ENCODE results near the gene ABTB2.
"Not testable (repeated sequence)": the region's sequence is repeated elsewhere in the genome, so short reads cannot be mapped to it uniquely, and the experiment has no call there.

The ABTB2 gene

DNA sequence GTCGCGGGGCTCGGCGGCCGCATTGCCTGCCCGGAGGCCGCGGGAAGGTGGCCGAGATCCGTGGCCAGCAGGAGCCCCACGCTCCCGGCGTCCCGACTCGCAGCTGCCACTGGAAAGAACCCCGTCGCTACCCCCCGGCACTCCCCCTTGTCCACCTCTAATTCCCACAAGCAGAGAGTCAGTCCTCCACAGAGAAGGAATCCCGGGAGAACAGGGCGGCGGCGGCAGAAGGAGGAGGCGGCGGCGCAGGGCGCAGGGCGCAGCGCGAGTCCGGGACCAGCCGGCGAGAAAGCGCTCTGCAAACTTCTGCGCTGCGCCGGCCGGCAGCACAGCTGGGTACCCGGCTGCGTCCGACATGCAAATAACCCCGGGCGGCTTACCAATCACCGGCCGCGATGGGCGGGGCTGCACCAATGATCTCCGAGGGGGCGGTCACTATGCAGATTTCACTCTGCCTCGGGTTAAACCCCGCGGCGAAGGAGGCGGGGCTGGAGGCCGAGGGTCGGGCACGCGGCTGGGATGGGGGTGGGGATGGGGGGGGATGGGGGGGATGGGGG lies at the start of gene ABTB2:
ABTB2 (minus strand) TSS at position 310 of the 557 bp plus-strand sequence.
- DNase-seq (ENCODE audit: low read depth, low spot score), result peak; percentile 87

DNA sequence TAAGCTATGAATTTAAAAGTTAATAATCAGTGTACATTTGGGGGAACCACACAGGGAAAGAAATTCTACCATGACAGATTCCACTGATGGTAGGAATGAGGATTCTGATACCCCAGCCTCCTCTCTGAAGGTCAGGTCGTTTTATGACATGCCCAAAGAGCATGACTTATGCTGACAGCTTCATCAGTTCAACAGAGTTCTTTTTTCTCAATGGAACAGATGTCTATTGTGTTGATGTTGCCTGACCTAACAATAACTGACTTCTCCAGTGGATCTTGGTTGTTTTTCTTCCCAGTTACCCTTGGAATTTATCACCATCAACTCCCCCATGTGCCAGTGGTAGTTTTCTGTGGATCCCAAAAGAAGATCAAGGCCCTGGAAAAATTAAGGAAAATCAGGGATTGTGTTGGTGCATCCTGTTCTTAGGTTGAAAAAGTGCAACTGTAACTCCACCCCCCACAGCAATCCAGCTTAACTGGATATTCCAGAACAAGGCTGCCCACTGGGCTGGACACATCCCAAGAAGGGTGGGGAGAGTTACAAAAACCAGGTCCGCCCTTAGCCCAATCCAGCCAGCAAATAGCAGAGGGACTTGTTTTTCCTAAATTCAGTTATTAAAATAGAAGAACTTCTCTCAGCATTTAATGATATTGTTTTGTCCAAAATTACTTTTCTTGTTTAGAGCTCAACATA lies 49.5 kb upstream of the ABTB2 start:
- DNase-seq (ENCODE audit: low read depth, low spot score), result no peak

DNA sequence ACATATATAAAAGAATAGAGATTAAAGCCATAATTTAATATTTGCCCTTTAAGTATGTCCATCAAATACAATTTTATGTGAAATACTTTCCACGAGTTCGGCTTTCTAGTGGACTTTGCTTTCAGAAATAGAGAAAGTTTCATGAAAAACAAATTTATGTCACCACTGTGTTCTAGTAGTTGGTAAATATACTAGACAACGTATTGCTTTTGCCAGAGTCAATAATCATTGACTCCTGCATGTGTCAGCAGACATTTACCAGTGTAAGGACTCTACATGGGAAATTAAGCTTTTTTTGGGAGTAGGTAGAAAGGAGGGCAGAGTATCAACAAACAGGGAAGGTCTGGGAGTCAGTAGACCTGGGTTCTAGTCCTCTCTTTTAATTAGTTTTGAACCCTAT lies 48.6 kb upstream of the ABTB2 start:
- no peak for DNase-seq (ENCODE audit: low read depth, low spot score)

DNA sequence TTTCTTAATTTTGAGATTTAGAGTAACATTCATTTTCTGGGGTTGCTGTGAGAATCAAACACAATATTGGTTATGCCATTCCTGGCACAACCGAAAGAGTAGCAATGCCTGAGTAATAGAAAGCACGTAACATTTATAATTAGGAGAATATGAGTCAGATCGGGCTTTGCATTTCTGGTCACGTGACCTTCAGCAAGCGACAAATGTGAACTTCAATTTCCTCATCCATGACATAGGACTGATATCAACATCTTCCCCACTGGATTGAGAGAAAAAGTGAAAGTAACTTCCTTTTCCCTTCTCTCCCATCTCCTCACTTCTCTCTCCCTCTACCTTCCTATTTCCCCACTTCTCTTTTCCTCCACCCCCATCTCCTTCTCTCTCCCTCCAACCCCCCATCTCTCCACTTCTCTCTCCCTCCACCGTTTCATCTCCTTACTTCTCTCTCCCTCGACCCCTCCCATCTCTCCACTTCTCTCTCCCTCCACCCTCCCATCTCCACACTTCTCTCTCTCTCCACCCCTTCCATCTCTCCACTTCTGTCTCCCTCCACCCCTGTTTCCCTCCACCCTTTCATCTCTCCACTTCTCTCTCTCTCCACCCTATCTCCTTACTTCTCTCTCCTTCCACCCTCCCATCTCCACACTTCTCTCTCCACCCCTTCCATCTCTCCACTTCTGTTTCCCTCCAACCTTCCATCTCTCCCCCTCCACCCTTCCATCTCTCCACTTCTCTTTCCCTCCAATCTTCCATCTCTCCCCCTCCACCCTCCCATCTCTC lies 47.5 kb upstream of the ABTB2 start:
- no peak for DNase-seq (ENCODE audit: low read depth, low spot score)

DNA sequence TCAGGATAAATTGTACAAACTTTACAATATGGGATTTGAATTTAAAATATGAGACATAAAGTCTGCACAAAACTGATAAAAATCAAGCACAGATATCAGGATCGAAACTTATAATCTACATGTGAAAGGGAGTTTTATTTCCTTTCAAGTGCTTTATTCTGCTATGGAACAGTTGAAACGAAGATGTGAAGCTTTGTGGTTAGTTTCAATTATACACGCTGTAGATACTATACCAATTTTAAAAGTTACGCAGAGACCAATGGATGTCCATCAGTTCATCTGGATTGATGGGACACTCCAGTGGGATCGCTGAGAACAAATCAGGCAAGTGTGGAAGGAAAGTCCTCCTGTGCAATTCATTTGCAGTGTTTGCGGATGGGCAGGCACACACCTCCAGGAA lies 46.5 kb upstream of the ABTB2 start:
- DNase-seq (ENCODE audit: low read depth, low spot score), result no peak

DNA sequence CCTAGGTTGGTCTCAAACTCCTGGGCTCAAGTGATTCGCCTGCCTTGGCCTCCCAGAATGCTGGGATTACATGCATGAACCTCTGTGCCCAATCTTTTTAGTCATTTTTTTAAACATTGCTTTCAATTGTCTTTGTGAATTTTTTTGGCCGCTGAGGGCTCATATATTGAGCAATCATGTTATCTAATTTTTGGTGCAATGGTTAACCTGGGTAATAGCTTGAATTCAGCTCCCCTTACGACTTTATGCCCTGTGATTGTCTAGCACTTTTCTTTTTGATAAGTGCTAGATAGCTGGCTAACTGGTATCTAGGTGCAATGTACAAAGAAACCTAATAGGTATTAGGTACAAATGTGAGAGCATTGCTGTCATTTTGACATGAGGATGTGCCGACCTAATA lies 45.6 kb upstream of the ABTB2 start:
- DNase-seq (ENCODE audit: low read depth, low spot score), result no peak

DNA sequence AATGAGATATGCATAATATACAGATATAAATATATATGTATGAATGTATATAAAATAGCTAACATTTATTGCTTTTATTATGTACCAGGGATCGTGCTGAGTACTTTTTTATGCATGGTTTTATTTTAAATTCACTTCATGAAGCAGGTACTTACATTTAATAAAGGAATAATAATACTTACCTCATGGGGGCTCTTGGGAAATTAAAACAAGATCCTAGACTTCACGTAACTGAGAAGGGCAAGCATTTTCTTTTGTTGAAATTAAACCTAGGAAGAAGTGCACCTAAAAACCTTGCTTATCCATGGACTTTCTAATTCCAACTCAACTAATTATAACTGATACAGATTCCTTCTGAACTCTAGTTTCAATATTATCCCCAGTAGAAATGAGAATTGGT lies 40.0 kb upstream of the ABTB2 start:
- no peak for DNase-seq (ENCODE audit: low read depth, low spot score)

DNA sequence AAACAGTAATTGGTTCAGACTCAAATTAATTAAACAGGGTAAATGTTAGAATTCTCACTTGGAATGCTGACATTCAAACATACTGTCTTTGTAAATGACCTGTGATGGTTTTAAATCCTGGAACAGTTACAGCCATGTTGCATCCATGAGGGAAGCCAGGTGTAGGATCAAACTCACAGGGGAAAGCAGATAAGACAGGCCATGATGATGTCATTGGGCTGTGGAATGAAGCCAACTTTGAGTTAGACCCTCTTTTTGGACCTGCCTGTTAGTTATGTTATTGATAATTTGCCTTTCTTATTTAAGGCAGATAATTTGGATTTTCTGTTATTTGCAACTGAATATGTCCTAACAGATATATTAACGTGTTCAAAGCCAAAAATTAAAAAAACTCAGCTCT lies 39.3 kb upstream of the ABTB2 start:
- no peak for DNase-seq (ENCODE audit: low read depth, low spot score)

DNA sequence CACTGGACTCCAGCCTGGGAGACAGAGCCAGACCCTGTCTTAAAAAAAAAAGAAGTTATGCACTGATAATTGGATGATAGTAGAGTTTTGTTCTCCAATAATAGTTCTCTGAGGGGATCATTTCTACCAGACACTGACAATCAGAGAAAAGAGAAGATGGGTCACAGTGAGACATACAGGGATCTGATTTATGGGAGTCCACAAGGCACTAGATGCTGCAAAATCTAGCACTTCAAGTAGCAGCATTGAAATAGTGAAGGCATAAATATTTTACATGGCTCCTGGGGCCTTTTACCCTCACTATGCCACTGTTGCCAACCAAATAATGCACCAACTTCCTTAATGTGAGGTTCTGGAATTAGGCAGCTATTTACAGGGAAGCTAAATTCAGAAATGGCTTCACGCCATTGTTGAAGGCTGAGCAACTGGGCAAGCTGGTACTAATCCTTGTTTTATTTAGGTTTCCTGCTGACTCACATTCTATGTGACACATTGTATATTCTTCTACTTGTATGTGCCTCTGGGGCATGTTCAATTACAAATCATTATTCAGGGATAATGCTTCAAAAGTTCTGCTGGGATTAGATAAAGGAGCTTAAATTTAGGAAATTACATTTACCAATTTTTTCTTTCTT lies 38.2 kb upstream of the ABTB2 start:
- no peak for DNase-seq (ENCODE audit: low read depth, low spot score)

DNA sequence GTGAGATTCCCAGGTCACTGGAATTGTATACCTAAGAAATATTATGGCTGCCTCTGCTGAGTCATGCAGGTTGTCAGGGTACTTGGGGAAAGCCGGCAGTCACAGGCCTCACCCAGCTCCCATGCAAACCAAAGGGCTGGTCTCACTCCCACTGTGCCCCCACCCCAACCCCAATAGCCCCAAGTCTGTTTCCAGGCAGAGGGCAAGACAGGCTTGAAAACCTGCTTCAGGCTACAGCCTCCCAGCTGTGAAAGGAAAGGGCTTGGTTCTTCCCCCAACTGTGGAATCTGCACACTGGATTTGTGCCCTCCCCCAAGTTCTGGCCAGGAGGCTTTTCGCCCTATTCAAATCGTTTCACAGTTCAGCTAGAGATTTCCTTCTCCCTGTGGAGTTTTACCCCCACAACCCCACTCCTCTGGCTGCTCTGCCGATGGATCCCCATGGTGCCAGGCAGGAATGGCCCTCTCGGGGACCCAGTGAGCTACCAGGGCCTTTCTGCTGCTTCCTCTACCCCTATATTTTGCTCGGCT lies 37.0 kb upstream of the ABTB2 start:
- DNase-seq (ENCODE audit: low read depth, low spot score), result no peak

DNA sequence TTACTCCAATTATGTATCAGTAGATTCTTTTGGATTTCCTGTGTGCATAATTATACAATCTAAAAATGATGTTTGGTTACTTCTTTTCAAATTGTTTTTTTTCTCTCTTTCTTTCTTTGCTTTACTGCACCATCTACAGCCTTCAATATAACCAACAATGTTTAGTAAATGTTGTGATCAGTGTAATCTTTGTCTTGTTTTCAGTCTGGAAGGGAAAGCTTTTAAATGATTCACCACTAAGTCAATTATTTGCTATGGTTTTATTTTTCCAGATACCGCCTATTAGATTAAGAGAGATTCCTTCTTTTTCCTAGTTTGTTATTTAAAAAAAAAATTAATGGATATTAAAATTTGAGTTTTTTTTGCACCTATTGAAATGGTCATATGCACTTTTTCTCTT lies 29.8 kb upstream of the ABTB2 start:
- DNase-seq (ENCODE audit: low read depth, low spot score), result no peak

DNA sequence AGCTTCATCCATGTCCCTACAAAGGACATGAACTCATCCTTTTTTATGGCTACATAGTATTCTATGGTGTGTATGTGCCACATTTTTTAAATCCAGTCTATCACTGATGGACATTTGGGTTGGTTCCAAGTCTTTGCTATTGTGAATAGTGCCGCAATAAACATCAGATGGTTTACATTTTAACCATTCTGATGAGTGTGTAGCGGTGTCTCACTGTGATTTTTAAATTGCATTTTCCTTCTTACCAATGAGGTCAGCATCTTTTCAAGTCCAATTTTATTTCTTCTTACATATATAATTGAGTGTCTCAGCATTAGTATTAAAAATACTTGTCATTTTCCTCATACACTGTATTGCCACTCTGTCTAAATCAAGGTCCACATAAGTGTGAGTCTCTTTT lies 28.5 kb upstream of the ABTB2 start:
- not testable (repeated sequence) for DNase-seq (ENCODE audit: low read depth, low spot score)

DNA sequence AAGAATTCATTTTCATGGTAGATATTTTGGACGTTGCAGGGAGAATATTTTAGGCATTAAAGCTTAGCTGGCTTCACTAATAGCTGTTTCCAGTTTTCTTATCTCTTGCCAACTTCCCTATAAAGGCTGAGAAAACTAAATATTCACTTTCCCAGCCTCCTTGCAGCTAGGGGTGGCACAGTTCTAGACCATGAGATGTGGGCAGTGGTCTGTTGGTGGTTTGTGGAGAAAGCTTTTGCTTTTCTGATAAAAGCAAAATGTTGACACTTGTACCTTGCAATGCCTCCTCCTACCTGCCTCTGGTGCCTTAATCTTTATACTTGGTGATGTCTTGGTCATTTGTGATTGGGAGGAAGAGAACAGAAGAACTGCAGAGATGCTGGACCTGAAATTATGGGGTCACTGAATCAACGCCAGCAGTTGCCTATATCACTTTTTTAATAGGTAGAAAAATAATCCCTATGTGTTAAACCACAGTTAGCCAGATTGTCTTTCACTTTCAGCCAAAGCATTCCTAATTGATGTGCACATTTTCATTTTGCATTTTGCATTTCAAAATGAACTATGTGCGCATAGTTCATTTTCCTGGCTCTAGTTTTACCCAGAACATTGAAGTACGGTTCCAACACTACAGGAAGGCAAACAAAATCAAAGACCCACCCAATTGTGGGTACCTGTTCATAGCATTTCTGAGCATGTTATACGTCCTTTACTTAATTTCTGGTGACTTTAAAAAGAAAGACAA lies 24.9 kb upstream of the ABTB2 start:
- DNase-seq (ENCODE audit: low read depth, low spot score), result no peak

DNA sequence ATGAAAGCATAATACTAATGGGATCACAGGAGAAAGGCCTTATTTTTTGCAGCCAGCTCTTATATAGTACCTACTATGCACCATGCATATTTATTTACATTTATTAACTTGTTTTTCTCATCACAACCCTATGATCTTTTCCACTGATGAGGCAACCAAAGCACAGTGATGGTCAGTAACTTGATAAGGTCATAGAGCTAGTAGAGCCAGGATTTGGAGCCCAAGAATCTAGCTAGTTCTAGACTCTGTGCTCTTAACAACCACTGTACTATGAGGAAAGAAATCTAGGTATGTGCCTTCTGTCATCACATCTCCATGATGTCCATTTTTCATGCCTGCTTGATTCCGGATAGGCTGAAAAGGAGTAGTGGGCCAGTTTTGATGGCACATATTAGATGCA lies 24.0 kb upstream of the ABTB2 start:
- no peak for DNase-seq (ENCODE audit: low read depth, low spot score)

DNA sequence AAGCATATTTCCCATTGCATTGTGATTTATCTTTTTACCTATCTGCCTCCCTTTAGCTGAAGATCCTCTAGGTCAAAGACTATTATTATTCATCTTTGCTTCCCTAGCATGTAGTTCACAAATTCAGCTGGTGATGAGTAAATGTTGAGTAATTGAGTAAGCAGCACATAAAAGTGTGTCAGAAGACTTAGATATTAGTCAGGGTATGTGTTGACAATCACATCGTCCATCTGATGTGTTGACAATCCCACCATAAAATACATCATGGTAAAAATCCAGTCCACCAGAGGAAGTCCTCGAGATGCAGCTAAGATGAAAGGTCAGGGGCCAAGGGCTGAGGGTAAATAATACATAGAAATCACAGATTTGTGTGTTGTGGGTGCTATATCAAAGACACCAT lies 22.9 kb upstream of the ABTB2 start:
- DNase-seq (ENCODE audit: low read depth, low spot score), result no peak

DNA sequence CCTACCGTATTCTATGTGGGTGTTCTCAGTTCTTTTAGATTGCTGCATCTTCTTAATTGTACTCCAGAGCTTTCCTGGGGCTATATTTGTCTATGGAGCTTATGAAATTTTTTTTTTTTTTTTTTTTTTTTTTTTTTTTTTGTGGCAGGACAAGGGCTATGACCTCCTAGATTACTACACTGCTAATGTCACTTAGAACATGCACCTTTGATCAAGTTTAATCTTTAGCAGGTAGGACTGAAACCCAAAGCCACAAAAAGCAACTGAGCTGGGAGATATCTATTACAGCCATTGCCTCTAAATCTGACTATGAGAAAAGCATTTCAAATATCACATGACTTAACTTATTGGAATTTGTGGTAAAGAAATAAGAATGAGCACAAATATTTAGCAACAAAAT lies 21.7 kb upstream of the ABTB2 start:
- no peak for DNase-seq (ENCODE audit: low read depth, low spot score)

DNA sequence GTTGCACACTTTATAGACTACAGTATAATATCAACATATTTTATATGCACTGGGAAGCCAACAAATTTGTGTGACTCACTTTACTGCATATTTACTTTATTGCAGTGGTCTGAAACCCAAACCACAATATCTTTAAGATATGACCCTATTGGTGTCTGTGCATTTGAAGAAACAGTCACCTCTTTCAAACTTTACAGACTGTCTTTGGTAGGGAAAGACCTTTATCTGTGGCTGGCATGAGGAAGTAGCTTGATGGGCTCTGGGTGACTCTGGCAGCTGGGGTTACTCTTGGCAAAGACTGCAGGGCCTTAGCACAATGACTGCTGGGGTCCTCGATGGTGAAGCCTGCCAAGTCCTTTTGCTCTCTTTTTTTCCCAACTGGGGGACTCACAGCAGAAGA lies 21.3 kb upstream of the ABTB2 start:
- no peak for DNase-seq (ENCODE audit: low read depth, low spot score)

DNA sequence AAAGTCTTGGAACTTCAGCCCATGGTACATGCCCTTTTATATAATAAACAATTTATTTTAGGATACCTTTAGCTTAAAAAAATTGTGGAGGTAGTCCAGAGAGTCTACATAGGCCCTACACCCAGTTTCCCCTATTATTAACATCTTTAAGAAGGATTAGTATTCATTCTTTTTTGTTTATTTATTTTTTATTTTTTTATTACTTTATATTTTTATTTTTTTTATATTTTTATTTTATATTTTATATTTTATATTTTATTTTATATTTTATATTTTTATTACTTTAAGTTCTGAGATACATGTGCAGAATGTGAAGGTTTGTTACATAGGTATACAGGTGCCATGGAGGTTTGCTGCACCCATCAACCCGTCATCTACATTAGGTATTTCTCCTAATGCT lies 15.9 kb upstream of the ABTB2 start:
- DNase-seq (ENCODE audit: low read depth, low spot score), result no peak

DNA sequence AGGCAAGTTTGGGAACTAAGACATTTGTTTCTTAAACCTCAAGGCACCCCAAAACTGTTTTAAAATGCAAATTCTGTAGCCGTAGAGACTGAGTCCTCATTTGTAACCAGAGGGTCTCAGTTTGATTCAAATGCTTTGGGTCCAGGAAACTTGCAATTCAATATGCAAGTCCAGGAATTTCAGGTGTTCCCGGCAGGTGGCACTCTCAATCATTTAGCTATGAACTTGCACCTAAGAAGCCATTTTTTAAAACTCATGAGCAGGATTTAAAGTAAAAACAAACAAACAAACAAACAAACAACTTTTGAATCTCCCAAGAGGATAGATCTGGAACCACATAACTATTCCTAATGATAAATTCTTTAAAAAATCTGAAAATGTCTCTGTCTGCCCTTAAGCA lies 8.7 kb upstream of the ABTB2 start:
- DNase-seq (ENCODE audit: low read depth, low spot score), result no peak

DNA sequence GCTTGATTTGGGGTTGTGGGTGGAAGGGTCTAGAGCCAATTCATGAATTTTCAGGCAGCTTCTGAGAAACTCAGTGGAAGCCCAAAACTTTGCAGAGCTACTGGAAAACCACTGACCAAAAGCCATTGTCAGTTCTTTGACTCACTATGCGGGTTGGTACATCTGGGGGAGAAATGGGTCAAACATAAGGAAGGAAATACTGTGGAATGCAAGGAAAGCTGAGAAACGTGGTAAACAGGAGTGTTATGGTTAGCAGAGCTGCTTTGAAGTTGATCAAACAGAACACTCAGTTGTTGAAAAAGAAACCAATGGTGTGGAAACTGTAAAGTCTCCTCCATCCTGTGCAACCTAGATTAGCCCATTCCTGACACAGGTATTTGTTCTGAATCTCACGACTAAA lies 6.3 kb upstream of the ABTB2 start:
- no peak for DNase-seq (ENCODE audit: low read depth, low spot score)

DNA sequence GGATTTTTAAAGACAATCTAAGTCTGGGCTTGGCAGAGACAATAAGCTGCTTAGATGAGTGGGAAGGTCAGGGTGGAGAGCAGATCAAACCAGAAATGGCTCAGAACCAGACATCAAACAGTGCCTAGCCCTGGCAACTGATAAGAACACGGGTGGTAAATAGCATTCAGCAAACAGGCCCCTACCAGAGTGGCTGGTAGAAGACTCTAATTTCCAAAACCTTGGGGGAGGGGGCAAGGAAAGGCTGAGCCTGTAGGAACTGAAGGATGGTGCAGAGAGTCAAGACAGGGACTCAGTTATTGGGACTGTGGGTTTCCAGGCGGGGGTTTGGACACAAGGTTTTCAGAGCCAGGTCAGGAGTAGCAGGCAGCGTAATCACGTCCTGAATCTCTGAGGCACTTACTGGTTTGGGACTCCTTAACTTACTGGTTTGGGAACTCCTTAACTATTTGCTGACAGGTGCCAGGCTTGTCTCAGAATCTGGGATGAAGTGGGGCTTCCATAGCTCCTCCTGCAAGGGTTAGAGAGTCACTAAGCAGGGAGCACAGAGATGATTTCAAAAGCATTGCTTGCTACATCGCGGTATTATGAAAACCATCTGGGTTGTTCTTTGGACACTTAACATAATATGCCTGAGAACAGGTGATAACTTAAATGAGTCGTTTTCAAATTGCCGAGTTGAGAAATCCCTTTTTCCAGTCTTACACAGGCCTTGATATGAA lies 5.7 kb upstream of the ABTB2 start:
- no peak for DNase-seq (ENCODE audit: low read depth, low spot score)

Measured in brain pericyte (primary cell).